ENCODE results near the gene RBM38. TPM values are rescaled to one million over a fixed set of nuclear protein-coding genes. Genes with fewer than 3 reads are reported as not detected.

RBM38 gene
- total and polyA plus RNA-seq, 2 of the 4 experiments (the other 2 are of a cell fraction) = 5.2 to 11.9 TPM

DNA sequence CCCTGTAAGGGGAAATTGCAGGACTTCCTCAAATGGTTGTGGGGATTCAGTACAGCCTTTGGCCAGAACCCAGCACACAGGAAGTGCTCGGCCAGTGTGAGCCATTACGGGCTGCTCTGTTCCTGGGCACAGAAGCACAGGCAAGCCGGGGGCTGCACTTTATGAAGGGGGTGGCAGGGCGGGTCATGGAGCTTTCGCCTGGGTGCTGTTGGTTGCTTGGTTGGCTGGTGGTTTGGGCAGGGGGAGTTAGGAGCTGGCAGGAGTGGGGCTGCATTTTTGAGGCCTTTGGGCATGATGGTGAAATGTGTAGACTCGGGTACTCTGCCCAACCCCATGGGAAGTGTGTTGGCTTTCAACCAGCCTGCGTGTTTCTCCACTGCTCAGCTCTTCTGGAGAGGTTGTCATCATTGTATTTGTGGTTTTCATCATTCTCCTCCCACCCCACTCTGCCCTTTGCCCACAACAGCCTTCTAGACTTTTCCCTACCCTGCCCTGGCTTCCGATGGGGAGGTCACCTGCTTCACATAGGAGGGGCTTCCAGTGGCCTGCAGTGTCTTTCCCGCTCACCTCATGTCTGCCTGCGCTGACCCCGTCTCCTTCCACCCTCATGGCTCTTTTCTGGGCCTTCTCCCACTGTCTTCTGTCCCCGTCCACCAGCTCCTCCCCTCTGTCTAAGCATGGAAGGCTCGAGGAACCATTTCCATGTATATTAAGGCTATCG is 16.1 kb upstream of the RBM38 start:
- Histone ChIP-seq H3K23ac (ENCODE audit: low read depth, low read length) (no peak overlapping the region), H3K9me1 (ENCODE audit: insufficient read depth, low read length) (no peaks in the 10 kb centered on the region), H2AK9ac (replicated peaks; ENCODE audit: low read depth, low read length, poor library complexity) (no peak overlapping the region), H3K4ac (ENCODE audit: low read depth, low read length) (no peak overlapping the region), H4K5ac (ENCODE audit: low read depth, low read length) (no peak overlapping the region), H2BK120ac (ENCODE audit: low read depth, low read length) (no peak overlapping the region), H3K4me2 (ENCODE audit: low read depth, low read length) (no peak overlapping the region), H3K4me1 (ENCODE audit: control insufficient read depth, insufficient read depth, low read length) (no peaks in the 10 kb centered on the region), H3K56ac (ENCODE audit: extremely low read depth, insufficient read depth, low read length) (no peak overlapping the region), H2AK5ac (ENCODE audit: low read depth, low read length) (no peak overlapping the region), H2BK15ac (ENCODE audit: low read depth, low read length) (no peak overlapping the region), H2AFZ (replicated peaks; ENCODE audit: low read length, poor library complexity) (no peak overlapping the region), H3K18ac (ENCODE audit: low read depth, low read length) (no peak overlapping the region), H3K9ac (ENCODE audit: low read depth, low read length) (no peak overlapping the region), H2BK5ac (ENCODE audit: low read depth, low read length, poor library complexity, severe bottlenecking) (no peak overlapping the region), H3K14ac (replicated peaks; ENCODE audit: low read depth, low read length) (no peak overlapping the region), H2BK20ac (ENCODE audit: low read depth, low read length) (no peak overlapping the region), H3K79me1 (ENCODE audit: low read depth in 1 of 2, low read length in 2 of 2) (no peaks in the 10 kb centered on the region; a peak in 1 of 4 replicates), H4K8ac (ENCODE audit: low read depth in 2 of 2, low read length in 2 of 2) (no peak overlapping the region), H3K27ac (ENCODE audit: insufficient read depth, low read length) (no peak overlapping the region), H3K27me3 (ENCODE audit: control insufficient read depth, insufficient read depth, low read length) (no peaks in the 10 kb centered on the region), H3K4me3 (ENCODE audit: insufficient read depth, low read depth, low read length) (no peak overlapping the region), H3K9me3 (ENCODE audit: control insufficient read depth, insufficient read depth, low read length) (no peaks in the 10 kb centered on the region), H3K36me3 (ENCODE audit: control insufficient read depth, insufficient read depth, low read length) (peaks cover 67% of the 10 kb centered on the region), H4K20me1 (ENCODE audit: insufficient read depth, low read length) (no peaks in the 10 kb centered on the region), H4K91ac (ENCODE audit: insufficient read depth, low read depth, low read length) (no peak overlapping the region)
- no peak for ATAC-seq (ENCODE audit: low read depth)
- ChIA-PET CTCF (no interaction called here), POLR2A (ENCODE audit: unreplicated experiment) (no interaction called here)
- 85% methylated on average over 6 of the region's 14 CpGs; no CpG with 5 or more reads in 1 of the 2 experiments for WGBS, 2 experiments (ENCODE audit: extremely low coverage in 2 of 2, insufficient read length in 1 of 2)
- no TSS peak for BruUV-seq (replicated peaks)
- intact Hi-C loops (cut with micrococcal nuclease) (no loop called here), dilution Hi-C loops (cut with HindIII; ENCODE audit: low sequenced_read_pairs, unreplicated experiment) (no loop called here), in situ Hi-C loops (cut with MboI; ENCODE audit: low sequenced_read_pairs) (loop anchor here (25.0 kb wide), 2 partner anchors 988 to 1662 kb away; partner anchors contain the start of genes ATP5F1E, AURKA, CSTF1 and PRELID3B)
- DNase-seq = no peak
- TF ChIP-seq SMC3 (IDR thresholded peaks at IDR 0.05; ENCODE audit: low read depth, low read length) (no peak), ELK1 (IDR thresholded peaks at IDR 0.05; ENCODE audit: borderline replicate concordance, low read depth, low read length) (no peak), CEBPB (IDR thresholded peaks at IDR 0.05; ENCODE audit: low read depth, low read length) (no peak), NFE2L2 (IDR thresholded peaks at IDR 0.05; ENCODE audit: low read depth, low read length) (no peak), MXI1 (IDR thresholded peaks at IDR 0.05; ENCODE audit: borderline replicate concordance, low read depth, low read length) (no peak), MAFK (IDR thresholded peaks at IDR 0.05; ENCODE audit: low read depth, low read length) (no peak), RAD21 (IDR thresholded peaks at IDR 0.05; ENCODE audit: low read length) (no peak), RCOR1 (IDR thresholded peaks at IDR 0.05; ENCODE audit: insufficient replicate concordance, low read length) (no peak), BHLHE40 (IDR thresholded peaks at IDR 0.05; ENCODE audit: low read depth, low read length) (no peak)

All from IMR-90 (cell line).